Measurements from ENCODE around the gene WBP4. TPM values are rescaled to one million over a fixed set of nuclear protein-coding genes. Genes with fewer than 3 reads are reported as not detected.

The WBP4 gene
- total and polyA plus RNA-seq, 9 of the 15 experiments (the other 6 are each of a cell fraction or from before 2014, with no cell fraction given): 5.5 to 12.2 (median 7.9) TPM

DNA sequence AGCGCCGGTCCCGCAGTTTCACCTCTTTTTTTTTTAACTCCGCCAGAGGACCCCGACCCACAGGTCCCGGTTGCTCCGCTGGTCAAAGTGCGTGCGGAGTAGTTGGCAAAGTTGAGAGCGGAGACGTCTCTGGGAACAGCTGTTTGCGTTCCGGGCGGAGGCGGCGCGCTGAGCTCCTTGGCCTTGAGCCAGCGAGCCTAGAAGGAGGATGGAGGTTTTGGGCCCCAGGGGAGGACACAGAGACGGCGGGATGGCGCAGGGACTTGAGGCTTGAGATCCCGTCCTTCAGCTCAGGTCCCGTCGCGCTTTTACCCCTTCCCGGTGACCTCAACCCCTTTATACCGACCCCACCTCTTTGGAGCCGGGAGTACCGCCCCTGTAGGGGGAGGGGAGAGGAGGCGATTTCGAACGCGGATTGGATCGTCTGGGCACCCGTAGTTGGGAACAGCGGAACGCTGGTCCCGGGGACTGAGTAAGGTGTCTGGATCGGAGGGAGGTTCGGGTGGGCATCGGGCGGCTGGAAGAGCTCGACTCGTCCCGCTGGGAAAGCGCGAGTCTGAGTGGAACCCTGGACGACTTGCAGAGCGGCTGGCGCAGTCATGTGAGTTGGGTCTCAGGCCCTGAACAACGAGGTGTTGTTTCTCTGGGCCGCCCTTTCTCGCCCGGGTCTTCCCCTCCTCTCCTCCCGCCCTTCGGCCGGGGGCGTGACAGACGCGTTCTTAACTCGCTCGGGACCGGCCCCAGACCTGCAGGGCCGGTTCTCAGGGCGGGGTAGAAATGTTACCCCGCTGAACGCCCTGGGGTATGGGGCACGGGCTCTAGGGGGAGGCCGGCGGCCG, at the start of gene WBP4 (continued):
- TF ChIP-seq REST (IDR thresholded peaks at IDR 0.05; ENCODE audit: borderline replicate concordance) (0 out of 2 replicates have a peak, but pooled peaks have one; percentile 11), REST (CRISPR knock-in tag; IDR thresholded peaks at IDR 0.05; ENCODE audit: low read depth) (no peak), CBFB (CRISPR knock-in tag; IDR thresholded peaks at IDR 0.05) (no peak), ZNF318 (IDR thresholded peaks at IDR 0.05; ENCODE audit: borderline replicate concordance in 1 of 2, low read depth in 1 of 2) (0 out of 4 replicates have a peak, but pooled peaks of 1 of the 2 experiments have one; percentile 49), XRCC5 (IDR thresholded peaks at IDR 0.05; ENCODE audit: low read depth, low read length) (0 out of 2 replicates have a peak, but pooled peaks have one; percentile 36), NFIX (CRISPR knock-in tag; IDR thresholded peaks at IDR 0.05; ENCODE audit: low read depth) (peak; percentile 66), STAT5A (IDR thresholded peaks at IDR 0.05; ENCODE audit: borderline replicate concordance, low read length) (peak; percentile 35; the same call in 1 of the 2 replicates)
- TF ChIP-seq, protein P1, sequence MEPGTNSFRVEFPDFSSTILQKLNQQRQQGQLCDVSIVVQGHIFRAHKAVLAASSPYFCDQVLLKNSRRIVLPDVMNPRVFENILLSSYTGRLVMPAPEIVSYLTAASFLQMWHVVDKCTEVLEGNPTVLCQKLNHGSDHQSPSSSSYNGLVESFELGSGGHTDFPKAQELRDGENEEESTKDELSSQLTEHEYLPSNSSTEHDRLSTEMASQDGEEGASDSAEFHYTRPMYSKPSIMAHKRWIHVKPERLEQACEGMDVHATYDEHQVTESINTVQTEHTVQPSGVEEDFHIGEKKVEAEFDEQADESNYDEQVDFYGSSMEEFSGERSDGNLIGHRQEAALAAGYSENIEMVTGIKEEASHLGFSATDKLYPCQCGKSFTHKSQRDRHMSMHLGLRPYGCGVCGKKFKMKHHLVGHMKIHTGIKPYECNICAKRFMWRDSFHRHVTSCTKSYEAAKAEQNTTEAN (CRISPR knock-in tag; IDR thresholded peaks at IDR 0.05): 0 out of 2 replicates have a peak, but pooled peaks have one; percentile 46

Data from K562 (cell line).